ENCODE results near the gene RNF141. TPM values are rescaled to one million over a fixed set of nuclear protein-coding genes. Genes with fewer than 3 reads are reported as not detected.

RNF141 gene
- total and polyA plus RNA-seq, 2 experiments from 2014 or later, result 35.9 to 46.9 TPM

- TF ChIP-seq EZH2 (IDR thresholded peaks at IDR 0.05; ENCODE audit: insufficient read depth, poor library complexity, severe bottlenecking), result no peak
- in situ Hi-C loops (cut with MboI), result no loop called here
- no peaks in the 10 kb centered on the region for H4K20me1 ChIP-seq (ENCODE audit: insufficient read depth)
- H3K27me3 ChIP-seq (replicated peaks; ENCODE audit: insufficient read depth), result no peaks in the 10 kb centered on the region
- no peaks in the 10 kb centered on the region for H3K79me2 ChIP-seq (ENCODE audit: insufficient read depth)
- 71 to 73% methylated on average over 3 of the region's 3 CpGs for WGBS, 2 experiments (ENCODE audit: low coverage in 1 of 2, low lambda C conversion rate in 2 of 2, missing lambda C conversion rate in 2 of 2)
- no peaks in the 10 kb centered on the region for H3F3A ChIP-seq (ENCODE audit: insufficient read depth)
- H3K4me3 ChIP-seq, result no peak overlapping the region
- no peak overlapping the region for H3K4me2 ChIP-seq (ENCODE audit: unreplicated experiment)
- DNase-seq, result no peak
- no peaks in the 10 kb centered on the region for H3K9me3 ChIP-seq (ENCODE audit: low read depth)
- peaks cover 5% of the 10 kb centered on the region; the same call in 1 of the 2 replicates for H3K4me1 ChIP-seq (ENCODE audit: insufficient read depth)
- H3K27ac ChIP-seq, result no peak overlapping the region
- no peaks in the 10 kb centered on the region for H3K9me2 ChIP-seq (ENCODE audit: insufficient read depth)
- no peaks in the 10 kb centered on the region for H3K36me3 ChIP-seq (ENCODE audit: low read depth)
- H3K9ac ChIP-seq, result no peak overlapping the region
- H2AFZ ChIP-seq, result no peak overlapping the region
Observed at GRCh38 chr11:10579700-10580099, 38.7 kb upstream of the RNF141 start.

GRCh38 chr11:10576035-10576398 lies 35.0 kb upstream of the RNF141 start:
- no peaks in the 10 kb centered on the region for H3K9me3 ChIP-seq (ENCODE audit: low read depth)
- no peak overlapping the region for H3K4me3 ChIP-seq
- no peak overlapping the region for H3K27ac ChIP-seq
- in situ Hi-C loops (cut with MboI), result no loop called here
- no peaks in the 10 kb centered on the region for H3K79me2 ChIP-seq (ENCODE audit: insufficient read depth)
- no peak overlapping the region for H2AFZ ChIP-seq
- WGBS, 2 experiments (ENCODE audit: low coverage in 1 of 2, low lambda C conversion rate in 2 of 2, missing lambda C conversion rate in 2 of 2), result 85 to 90% methylated on average over 4 of the region's 4 CpGs
- no peaks in the 10 kb centered on the region for H3K9me2 ChIP-seq (ENCODE audit: insufficient read depth)
- no peaks in the 10 kb centered on the region for H3K27me3 ChIP-seq (replicated peaks; ENCODE audit: insufficient read depth)
- DNase-seq, result no peak
- H3K9ac ChIP-seq, result no peak overlapping the region
- H3F3A ChIP-seq (ENCODE audit: insufficient read depth), result no peaks in the 10 kb centered on the region
- no peaks in the 10 kb centered on the region for H3K36me3 ChIP-seq (ENCODE audit: low read depth)
- H3K4me2 ChIP-seq (ENCODE audit: unreplicated experiment), result no peak overlapping the region
- peaks cover 5% of the 10 kb centered on the region; the same call in 1 of the 2 replicates for H3K4me1 ChIP-seq (ENCODE audit: insufficient read depth)
- H4K20me1 ChIP-seq (ENCODE audit: insufficient read depth), result no peaks in the 10 kb centered on the region
- no peak for TF ChIP-seq EZH2phosphoT487 (IDR thresholded peaks at IDR 0.05; ENCODE audit: insufficient read depth, low read depth)
- TF ChIP-seq EZH2 (IDR thresholded peaks at IDR 0.05; ENCODE audit: insufficient read depth, poor library complexity, severe bottlenecking), result no peak

GRCh38 chr11:10575346-10576034 lies 34.5 kb upstream of the RNF141 start:
- Histone ChIP-seq H3F3A (ENCODE audit: insufficient read depth) (no peaks in the 10 kb centered on the region), H3K4me3 (no peak overlapping the region), H3K4me1 (ENCODE audit: insufficient read depth) (peaks cover 5% of the 10 kb centered on the region; the same call in 1 of the 2 replicates), H2AFZ (no peak overlapping the region), H4K20me1 (ENCODE audit: insufficient read depth) (no peaks in the 10 kb centered on the region), H3K9me3 (ENCODE audit: low read depth) (no peaks in the 10 kb centered on the region), H3K36me3 (ENCODE audit: low read depth) (no peaks in the 10 kb centered on the region), H3K4me2 (ENCODE audit: unreplicated experiment) (no peak overlapping the region), H3K9me2 (ENCODE audit: insufficient read depth) (no peaks in the 10 kb centered on the region), H3K79me2 (ENCODE audit: insufficient read depth) (no peaks in the 10 kb centered on the region), H3K27ac (no peak overlapping the region), H3K9ac (no peak overlapping the region), H3K27me3 (replicated peaks; ENCODE audit: insufficient read depth) (no peaks in the 10 kb centered on the region)
- TF ChIP-seq EZH2 (IDR thresholded peaks at IDR 0.05; ENCODE audit: insufficient read depth, poor library complexity, severe bottlenecking), result no peak
- no peak for TF ChIP-seq EZH2phosphoT487 (IDR thresholded peaks at IDR 0.05; ENCODE audit: insufficient read depth, low read depth)
- in situ Hi-C loops (cut with MboI), result no loop called here
- WGBS, 2 experiments (ENCODE audit: low coverage in 1 of 2, low lambda C conversion rate in 2 of 2, missing lambda C conversion rate in 2 of 2), result 84 to 100% methylated on average over 2 to 3 of the region's 3 CpGs
- DNase-seq, result no peak

GRCh38 chr11:10573556-10573955 lies 32.6 kb upstream of the RNF141 start:
- H3K36me3 ChIP-seq (ENCODE audit: low read depth), result no peaks in the 10 kb centered on the region
- H3K9me2 ChIP-seq (ENCODE audit: insufficient read depth), result no peaks in the 10 kb centered on the region
- H3K9ac ChIP-seq, result no peak overlapping the region
- 69 to 77% methylated on average over 3 of the region's 3 CpGs for WGBS, 2 experiments (ENCODE audit: low coverage in 1 of 2, low lambda C conversion rate in 2 of 2, missing lambda C conversion rate in 2 of 2)
- H3K4me3 ChIP-seq, result no peak overlapping the region
- peaks cover 5% of the 10 kb centered on the region; the same call in 1 of the 2 replicates for H3K4me1 ChIP-seq (ENCODE audit: insufficient read depth)
- TF ChIP-seq EZH2 (IDR thresholded peaks at IDR 0.05; ENCODE audit: insufficient read depth, poor library complexity, severe bottlenecking), result no peak
- TF ChIP-seq EZH2phosphoT487 (IDR thresholded peaks at IDR 0.05; ENCODE audit: insufficient read depth, low read depth), result no peak
- no peak overlapping the region for H3K4me2 ChIP-seq (ENCODE audit: unreplicated experiment)
- in situ Hi-C loops (cut with MboI), result no loop called here
- H2AFZ ChIP-seq, result no peak overlapping the region
- no peaks in the 10 kb centered on the region for H3K79me2 ChIP-seq (ENCODE audit: insufficient read depth)
- H3K27ac ChIP-seq, result no peak overlapping the region
- DNase-seq, result no peak
- H3K27me3 ChIP-seq (replicated peaks; ENCODE audit: insufficient read depth), result no peaks in the 10 kb centered on the region
- no peaks in the 10 kb centered on the region for H3F3A ChIP-seq (ENCODE audit: insufficient read depth)
- H4K20me1 ChIP-seq (ENCODE audit: insufficient read depth), result no peaks in the 10 kb centered on the region
- no peaks in the 10 kb centered on the region for H3K9me3 ChIP-seq (ENCODE audit: low read depth)

GRCh38 chr11:10573028-10573427 lies 32.0 kb upstream of the RNF141 start:
- Histone ChIP-seq H3K9me2 (ENCODE audit: insufficient read depth) (no peaks in the 10 kb centered on the region), H3K4me2 (ENCODE audit: unreplicated experiment) (no peak overlapping the region), H3K27ac (no peak overlapping the region), H3K27me3 (replicated peaks; ENCODE audit: insufficient read depth) (no peaks in the 10 kb centered on the region), H3F3A (ENCODE audit: insufficient read depth) (no peaks in the 10 kb centered on the region), H4K20me1 (ENCODE audit: insufficient read depth) (no peaks in the 10 kb centered on the region), H2AFZ (no peak overlapping the region), H3K4me3 (no peak overlapping the region), H3K36me3 (ENCODE audit: low read depth) (no peaks in the 10 kb centered on the region), H3K4me1 (ENCODE audit: insufficient read depth) (peaks cover 5% of the 10 kb centered on the region; the same call in 1 of the 2 replicates), H3K79me2 (ENCODE audit: insufficient read depth) (no peaks in the 10 kb centered on the region), H3K9ac (no peak overlapping the region), H3K9me3 (ENCODE audit: low read depth) (no peaks in the 10 kb centered on the region)
- no peak for DNase-seq
- in situ Hi-C loops (cut with MboI), result no loop called here
- no peak for TF ChIP-seq EZH2phosphoT487 (IDR thresholded peaks at IDR 0.05; ENCODE audit: insufficient read depth, low read depth)
- TF ChIP-seq EZH2 (IDR thresholded peaks at IDR 0.05; ENCODE audit: insufficient read depth, poor library complexity, severe bottlenecking), result no peak

Measured in GM23248 (cell line).